ENCODE data around the gene RUBCNL.

RUBCNL gene

GRCh38 chr13:46339035-46339666, 47.9 kb downstream of the RUBCNL start:
- DNase-seq = no peak

GRCh38 chr13:46337700-46338099, 49.4 kb downstream of the RUBCNL start:
- no peak for DNase-seq

- no peak for DNase-seq
These were observed 52.8 kb downstream of the RUBCNL start for GRCh38 chr13:46334035-46334822.

- DNase-seq = no peak
These were observed 54.3 kb downstream of the RUBCNL start for GRCh38 chr13:46332772-46333171.

GRCh38 chr13:46329624-46330023, 57.4 kb downstream of the RUBCNL start:
- no peak for DNase-seq

- DNase-seq = no peak
These were observed 59.8 kb downstream of the RUBCNL start for GRCh38 chr13:46327246-46327645.

GRCh38 chr13:46324976-46325375, 62.1 kb downstream of the RUBCNL start:
- no peak for DNase-seq

GRCh38 chr13:46321494-46322225, 65.4 kb downstream of the RUBCNL start:
- DNase-seq = no peak

- DNase-seq = no peak
These were observed 66.2 kb downstream of the RUBCNL start for GRCh38 chr13:46320821-46321220.

GRCh38 chr13:46320406-46320805, 66.6 kb downstream of the RUBCNL start:
- DNase-seq = no peak

GRCh38 chr13:46318986-46319385, 68.1 kb downstream of the RUBCNL start:
- no peak for DNase-seq

GRCh38 chr13:46317120-46317519, 69.9 kb downstream of the RUBCNL start:
- DNase-seq = no peak

- DNase-seq = no peak
These were observed 71.5 kb downstream of the RUBCNL start for GRCh38 chr13:46315491-46316075.

GRCh38 chr13:46315036-46315435, 72.0 kb downstream of the RUBCNL start:
- no peak for DNase-seq

- DNase-seq = no peak
These were observed 72.5 kb downstream of the RUBCNL start for GRCh38 chr13:46314587-46314986.

GRCh38 chr13:46313432-46314257, 73.4 kb downstream of the RUBCNL start:
- DNase-seq = no peak

GRCh38 chr13:46313024-46313423, 74.0 kb downstream of the RUBCNL start:
- no peak for DNase-seq

GRCh38 chr13:46311217-46311616, 75.8 kb downstream of the RUBCNL start:
- no peak for DNase-seq

- no peak for DNase-seq
These were observed 77.0 kb downstream of the RUBCNL start for GRCh38 chr13:46310066-46310465.

- no peak for DNase-seq
These were observed 79.5 kb downstream of the RUBCNL start for GRCh38 chr13:46307554-46307953.

GRCh38 chr13:46304546-46304945, 82.5 kb downstream of the RUBCNL start:
- no peak for DNase-seq

GRCh38 chr13:46303742-46304385, 83.2 kb downstream of the RUBCNL start:
- DNase-seq = no peak
